ENCODE results near the gene EHBP1. TPM values are rescaled to one million over a fixed set of nuclear protein-coding genes. Genes with fewer than 3 reads are reported as not detected.

EHBP1 gene
- total and polyA plus RNA-seq, 2 donors (not counting 1 experiment from before 2014, with no cell fraction given) = 129 to 191 TPM

GRCh38 chr2:63092401-63092800 lies 386.9 kb downstream of the EHBP1 start:
- Histone ChIP-seq H3K79me2 (ENCODE audit: control insufficient read depth, insufficient read depth, low read length) (no peaks in the 10 kb centered on the region), H3K4me1 (ENCODE audit: control insufficient read depth, extremely low read depth, insufficient read depth, low read length) (no peaks in the 10 kb centered on the region), H3K4me2 (ENCODE audit: extremely low read depth, insufficient read depth, low read length) (no peak overlapping the region), H3K36me3 (ENCODE audit: control insufficient read depth, insufficient read depth, low read length) (no peaks in the 10 kb centered on the region), H3K9me3 (ENCODE audit: control insufficient read depth, insufficient read depth, low read depth, low read length) (no peaks in the 10 kb centered on the region), H3K4me3 (replicated peaks in 1 of 4; ENCODE audit: control extremely low read depth in 1 of 4, insufficient read depth in 1 of 4, low read depth in 3 of 4, low read length in 4 of 4) (no peak overlapping the region), H2AFZ (ENCODE audit: low read length) (no peak overlapping the region), H3K27ac (ENCODE audit: insufficient read depth, low read length) (no peak overlapping the region), H3K27me3 (ENCODE audit: control insufficient read depth, insufficient read depth, low read length) (no peaks in the 10 kb centered on the region), H3K9ac (ENCODE audit: insufficient read depth, low read length) (no peak overlapping the region), H4K20me1 (ENCODE audit: control insufficient read depth, extremely low read depth, insufficient read depth, low read length) (no peaks in the 10 kb centered on the region)
- TF ChIP-seq EZH2 (IDR thresholded peaks at IDR 0.05; ENCODE audit: low read length, missing control alignments) = no peak
- TF ChIP-seq, protein P1, sequence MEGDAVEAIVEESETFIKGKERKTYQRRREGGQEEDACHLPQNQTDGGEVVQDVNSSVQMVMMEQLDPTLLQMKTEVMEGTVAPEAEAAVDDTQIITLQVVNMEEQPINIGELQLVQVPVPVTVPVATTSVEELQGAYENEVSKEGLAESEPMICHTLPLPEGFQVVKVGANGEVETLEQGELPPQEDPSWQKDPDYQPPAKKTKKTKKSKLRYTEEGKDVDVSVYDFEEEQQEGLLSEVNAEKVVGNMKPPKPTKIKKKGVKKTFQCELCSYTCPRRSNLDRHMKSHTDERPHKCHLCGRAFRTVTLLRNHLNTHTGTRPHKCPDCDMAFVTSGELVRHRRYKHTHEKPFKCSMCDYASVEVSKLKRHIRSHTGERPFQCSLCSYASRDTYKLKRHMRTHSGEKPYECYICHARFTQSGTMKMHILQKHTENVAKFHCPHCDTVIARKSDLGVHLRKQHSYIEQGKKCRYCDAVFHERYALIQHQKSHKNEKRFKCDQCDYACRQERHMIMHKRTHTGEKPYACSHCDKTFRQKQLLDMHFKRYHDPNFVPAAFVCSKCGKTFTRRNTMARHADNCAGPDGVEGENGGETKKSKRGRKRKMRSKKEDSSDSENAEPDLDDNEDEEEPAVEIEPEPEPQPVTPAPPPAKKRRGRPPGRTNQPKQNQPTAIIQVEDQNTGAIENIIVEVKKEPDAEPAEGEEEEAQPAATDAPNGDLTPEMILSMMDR (conservative IDR thresholded peaks at IDR 0.05 in 1 of 2, IDR thresholded peaks at IDR 0.05 in 1 of 2; ENCODE audit: low read depth in 1 of 2, low read length in 2 of 2) = no peak
- no peak for DNase-seq (ENCODE audit: low read depth in 2 of 2)

GRCh38 chr2:63092857-63093256 lies 387.3 kb downstream of the EHBP1 start:
- no peak for DNase-seq (ENCODE audit: low read depth in 2 of 2)
- Histone ChIP-seq H3K27me3 (ENCODE audit: control insufficient read depth, insufficient read depth, low read length) (no peaks in the 10 kb centered on the region), H3K36me3 (ENCODE audit: control insufficient read depth, insufficient read depth, low read length) (no peaks in the 10 kb centered on the region), H2AFZ (ENCODE audit: low read length) (no peak overlapping the region), H3K4me1 (ENCODE audit: control insufficient read depth, extremely low read depth, insufficient read depth, low read length) (no peaks in the 10 kb centered on the region), H3K4me3 (replicated peaks in 1 of 4; ENCODE audit: control extremely low read depth in 1 of 4, insufficient read depth in 1 of 4, low read depth in 3 of 4, low read length in 4 of 4) (no peak overlapping the region), H3K27ac (ENCODE audit: insufficient read depth, low read length) (no peak overlapping the region), H3K4me2 (ENCODE audit: extremely low read depth, insufficient read depth, low read length) (no peak overlapping the region), H3K9ac (ENCODE audit: insufficient read depth, low read length) (no peak overlapping the region), H3K9me3 (ENCODE audit: control insufficient read depth, insufficient read depth, low read depth, low read length) (no peaks in the 10 kb centered on the region), H4K20me1 (ENCODE audit: control insufficient read depth, extremely low read depth, insufficient read depth, low read length) (no peaks in the 10 kb centered on the region), H3K79me2 (ENCODE audit: control insufficient read depth, insufficient read depth, low read length) (no peaks in the 10 kb centered on the region)
- TF ChIP-seq EZH2 (IDR thresholded peaks at IDR 0.05; ENCODE audit: low read length, missing control alignments) = no peak
- TF ChIP-seq, protein P1 (conservative IDR thresholded peaks at IDR 0.05 in 1 of 2, IDR thresholded peaks at IDR 0.05 in 1 of 2; ENCODE audit: low read depth in 1 of 2, low read length in 2 of 2) = no peak

- Histone ChIP-seq H4K20me1 (ENCODE audit: control insufficient read depth, extremely low read depth, insufficient read depth, low read length) (no peaks in the 10 kb centered on the region), H3K79me2 (ENCODE audit: control insufficient read depth, insufficient read depth, low read length) (no peaks in the 10 kb centered on the region), H3K27ac (ENCODE audit: insufficient read depth, low read length) (no peak overlapping the region), H3K36me3 (ENCODE audit: control insufficient read depth, insufficient read depth, low read length) (no peaks in the 10 kb centered on the region), H3K27me3 (ENCODE audit: control insufficient read depth, insufficient read depth, low read length) (no peaks in the 10 kb centered on the region), H3K9ac (ENCODE audit: insufficient read depth, low read length) (no peak overlapping the region), H3K4me1 (ENCODE audit: control insufficient read depth, extremely low read depth, insufficient read depth, low read length) (no peaks in the 10 kb centered on the region), H2AFZ (ENCODE audit: low read length) (no peak overlapping the region), H3K4me2 (ENCODE audit: extremely low read depth, insufficient read depth, low read length) (no peak overlapping the region), H3K4me3 (replicated peaks in 1 of 4; ENCODE audit: control extremely low read depth in 1 of 4, insufficient read depth in 1 of 4, low read depth in 3 of 4, low read length in 4 of 4) (no peak overlapping the region), H3K9me3 (ENCODE audit: control insufficient read depth, insufficient read depth, low read depth, low read length) (no peaks in the 10 kb centered on the region)
- TF ChIP-seq, protein P1 (conservative IDR thresholded peaks at IDR 0.05 in 1 of 2, IDR thresholded peaks at IDR 0.05 in 1 of 2; ENCODE audit: low read depth in 1 of 2, low read length in 2 of 2) = no peak
- TF ChIP-seq EZH2 (IDR thresholded peaks at IDR 0.05; ENCODE audit: low read length, missing control alignments) = no peak
- no peak for DNase-seq (ENCODE audit: low read depth in 2 of 2)
These were observed 388.0 kb downstream of the EHBP1 start for GRCh38 chr2:63093502-63093901.

Other genes starting within 250 kb of the EHBP1 start
- gene TMEM17, start 199.5 kb upstream of the EHBP1 start, total RNA-seq = 1.3 and 2.5 TPM in 2 replicates
- 3.7 and 4.9 TPM in 2 replicates for gene TMEM17, start 199.5 kb upstream of the EHBP1 start, polyA plus RNA-seq

Measured in fibroblast of lung (primary cell).